ENCODE results near the gene TMEM185B. TPM values are rescaled to one million over a fixed set of nuclear protein-coding genes. Genes with fewer than 3 reads are reported as not detected.

The TMEM185B gene
- total and polyA plus RNA-seq, 8 donors, result 1.5 to 47.8 (median 14.4) TPM

- intact Hi-C loops (cut with DNase I; ENCODE audit: low total_unique reads), result loop anchor here (10.0 kb wide), 1 partner anchor 83 kb away; no protein-coding TSS in a partner anchor
- 59 to 84% (median 66%) methylated on average over 4 of the region's 4 CpGs for WGBS, 5 donors
- H3K9me3 ChIP-seq, result no peaks in the 10 kb centered on the region
- no peak for DNase-seq
- no peaks in the 10 kb centered on the region for H3K27me3 ChIP-seq
- peaks cover 0 to 48% (median 44%) of the 10 kb centered on the region in 4 donors for H3K4me1 ChIP-seq
- peak overlapping the region; percentile 40 to 57 (median 44) for H3K4me3 ChIP-seq
- H3K36me3 ChIP-seq, result no peaks in the 10 kb centered on the region
- H3K27ac ChIP-seq, result peak overlapping the region; percentile 67 to 90 (median 78)
- TF ChIP-seq EP300 (IDR thresholded peaks at IDR 0.05), result no peak
These were observed 8.4 kb upstream of the TMEM185B start for GRCh38 chr2:120231564-120231973.

GRCh38 chr2:120230515-120231471, 7.6 kb upstream of the TMEM185B start:
- Histone ChIP-seq H3K4me1 (peaks cover 0 to 48% (median 44%) of the 10 kb centered on the region in 4 donors), H3K4me3 (peak overlapping the region in 2 of 4 donors; percentile 12 to 57), H3K9me3 (no peaks in the 10 kb centered on the region), H3K36me3 (no peaks in the 10 kb centered on the region), H3K27me3 (no peaks in the 10 kb centered on the region), H3K27ac (peak overlapping the region; percentile 57 to 90 (median 78))
- intact Hi-C loops (cut with DNase I; ENCODE audit: low total_unique reads), result loop anchor here (10.0 kb wide), 1 partner anchor 84 kb away; no protein-coding TSS in a partner anchor
- DNase-seq, result peak in 1 of 2 donors; percentile 64
- TF ChIP-seq CTCF (IDR thresholded peaks at IDR 0.05), result no peak
- TF ChIP-seq POLR2A (IDR thresholded peaks at IDR 0.05), result no peak
- TF ChIP-seq POLR2AphosphoS5 (IDR thresholded peaks at IDR 0.05), result no peak
- TF ChIP-seq EP300 (IDR thresholded peaks at IDR 0.05), result no peak
- 57 to 75% (median 66%) methylated on average over 17 of the region's 17 CpGs for WGBS, 5 donors

- 77 to 89% (median 80%) methylated on average over 10 of the region's 10 CpGs for WGBS, 5 donors
- Histone ChIP-seq H3K4me1 (peaks cover 3 to 54% (median 47%) of the 10 kb centered on the region in 4 donors), H3K36me3 (no peaks in the 10 kb centered on the region), H3K4me3 (no peak overlapping the region), H3K9me3 (no peaks in the 10 kb centered on the region), H3K27me3 (no peaks in the 10 kb centered on the region), H3K27ac (no peak overlapping the region)
- intact Hi-C loops (cut with DNase I; ENCODE audit: low total_unique reads), result no loop called here
- TF ChIP-seq EP300 (IDR thresholded peaks at IDR 0.05) (no peak), POLR2A (IDR thresholded peaks at IDR 0.05) (no peak), CTCF (IDR thresholded peaks at IDR 0.05) (no peak), POLR2AphosphoS5 (IDR thresholded peaks at IDR 0.05) (no peak)
- DNase-seq, result no peak
These were observed 6.1 kb upstream of the TMEM185B start for GRCh38 chr2:120229341-120229740.

- intact Hi-C loops (cut with DNase I; ENCODE audit: low total_unique reads), result no loop called here
- 38 to 63% (median 46%) methylated on average over 5 of the region's 5 CpGs for WGBS, 5 donors
- Histone ChIP-seq H3K4me3 (no peak overlapping the region), H3K4me1 (peaks cover 10 to 61% (median 55%) of the 10 kb centered on the region in 4 donors), H3K27ac (peak overlapping the region in 1 of 5 donors; percentile 6), H3K36me3 (no peaks in the 10 kb centered on the region), H3K9me3 (no peaks in the 10 kb centered on the region), H3K27me3 (no peaks in the 10 kb centered on the region)
- DNase-seq, result no peak
- TF ChIP-seq EP300 (IDR thresholded peaks at IDR 0.05), result no peak
- no peak for TF ChIP-seq POLR2AphosphoS5 (IDR thresholded peaks at IDR 0.05)
- TF ChIP-seq CTCF (IDR thresholded peaks at IDR 0.05), result peak in 1 of 7 experiments; percentile 10
- no peak for TF ChIP-seq POLR2A (IDR thresholded peaks at IDR 0.05)
These were observed 5.3 kb upstream of the TMEM185B start for GRCh38 chr2:120228503-120228902.
